ENCODE measurements around the gene IL17F. TPM values are rescaled to one million over a fixed set of nuclear protein-coding genes. Genes with fewer than 3 reads are reported as not detected.

The IL17F gene
- total and polyA plus RNA-seq, 2 experiments from 2014 or later: not detected

GRCh38 chr6:52221302-52221701 is 23.0 kb downstream of the IL17F start (continued):
- TF ChIP-seq JUNB (IDR thresholded peaks at IDR 0.05; ENCODE audit: unreplicated experiment) (no peak), STAT1 (IDR thresholded peaks at IDR 0.05; ENCODE audit: unreplicated experiment) (no peak), EZH2phosphoT487 (IDR thresholded peaks at IDR 0.05; ENCODE audit: unreplicated experiment) (no peak), ETS1 (IDR thresholded peaks at IDR 0.05) (no peak)

GRCh38 chr6:52217761-52218160 is 26.5 kb downstream of the IL17F start:
- peaks cover 15% of the 10 kb centered on the region for H3K9me2 ChIP-seq (ENCODE audit: insufficient read depth)
- H3K27ac ChIP-seq (ENCODE audit: low read depth): no peak overlapping the region
- H3F3A ChIP-seq (replicated peaks; ENCODE audit: low read depth): no peaks in the 10 kb centered on the region
- H3K36me3 Mint-ChIP-seq (ENCODE audit: low read depth): no peaks in the 10 kb centered on the region
- H3K79me2 ChIP-seq (replicated peaks; ENCODE audit: insufficient read depth): no peaks in the 10 kb centered on the region
- no peaks in the 10 kb centered on the region for H4K20me1 ChIP-seq (replicated peaks; ENCODE audit: insufficient read depth)
- no peak overlapping the region for H2AFZ ChIP-seq
- H3K9me3 Mint-ChIP-seq: no peaks in the 10 kb centered on the region; the same call in 2 of the 3 replicates
- no peak overlapping the region for H3K4me3 Mint-ChIP-seq
- TF ChIP-seq EZH2 (IDR thresholded peaks at IDR 0.05; ENCODE audit: low read depth, unreplicated experiment) (no peak), ZNF114 (CRISPR knock-in tag; IDR thresholded peaks at IDR 0.05) (no peak), STAT1 (IDR thresholded peaks at IDR 0.05; ENCODE audit: unreplicated experiment) (no peak), CREB1 (CRISPR knock-in tag; IDR thresholded peaks at IDR 0.05; ENCODE audit: low read depth) (no peak), JUNB (IDR thresholded peaks at IDR 0.05; ENCODE audit: unreplicated experiment) (no peak), ZNF462 (CRISPR knock-in tag; IDR thresholded peaks at IDR 0.05) (no peak), ZNF331 (CRISPR knock-in tag; IDR thresholded peaks at IDR 0.05; ENCODE audit: low read depth) (no peak)
- no peaks in the 10 kb centered on the region for H3K27me3 ChIP-seq (ENCODE audit: insufficient read depth)
- DNase-seq (ENCODE audit: low spot score): no peak
- no peaks in the 10 kb centered on the region for H3K4me1 ChIP-seq (ENCODE audit: insufficient read depth)
- no peaks in the 10 kb centered on the region for H3K27me3 Mint-ChIP-seq (ENCODE audit: insufficient read depth, low read depth, poor library complexity)
- H3K4me3 ChIP-seq: no peak overlapping the region
- ATAC-seq: no peak
- H3K4me1 Mint-ChIP-seq: no peaks in the 10 kb centered on the region
- no peaks in the 10 kb centered on the region for H3K36me3 ChIP-seq (ENCODE audit: insufficient read depth)
- no peak overlapping the region for H3K27ac Mint-ChIP-seq
- H3K4me2 ChIP-seq: no peak overlapping the region

Data from GM23338 (cell line).